Gastroesophageal sphincter (tissue), 3 donors: ENCODE data around the gene NR4A3.

Experiments
- POLR2AphosphoS5 ChIP-seq: sonication (generic); formaldehyde crosslinking; IDR thresholded peaks from one replicate; pipeline ENCODE4 v1.6.1; 2017; ENCODE audit warnings: antibody characterized with exemption
- TF ChIP-seq, protein P1 (sequence below), 4 experiments: fragments of 200-600 bp in 2 of 4; fragments of 450-650 bp in 2 of 4; sonication (generic) in 1 of 4; IDR thresholded peaks; one replicate each; pipeline ENCODE4 v1.5.1; 2017 to 2019; ENCODE audit warnings: antibody characterized with exemption in 4 of 4, mild to moderate bottlenecking in 2 of 4, moderate library complexity in 2 of 4

DNA sequence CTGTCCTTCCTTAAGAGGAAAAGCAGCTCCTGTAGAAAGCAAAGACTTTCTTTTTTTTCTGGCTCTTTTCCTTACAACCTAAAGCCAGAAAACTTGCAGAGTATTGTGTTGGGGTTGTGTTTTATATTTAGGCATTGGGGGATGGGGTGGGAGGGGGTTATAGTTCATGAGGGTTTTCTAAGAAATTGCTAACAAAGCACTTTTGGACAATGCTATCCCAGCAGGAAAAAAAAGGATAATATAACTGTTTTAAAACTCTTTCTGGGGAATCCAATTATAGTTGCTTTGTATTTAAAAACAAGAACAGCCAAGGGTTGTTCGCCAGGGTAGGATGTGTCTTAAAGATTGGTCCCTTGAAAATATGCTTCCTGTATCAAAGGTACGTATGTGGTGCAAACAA is 42.3 kb downstream of the NR4A3 start:
- TF ChIP-seq POLR2AphosphoS5: no peak
- TF ChIP-seq, protein P1, sequence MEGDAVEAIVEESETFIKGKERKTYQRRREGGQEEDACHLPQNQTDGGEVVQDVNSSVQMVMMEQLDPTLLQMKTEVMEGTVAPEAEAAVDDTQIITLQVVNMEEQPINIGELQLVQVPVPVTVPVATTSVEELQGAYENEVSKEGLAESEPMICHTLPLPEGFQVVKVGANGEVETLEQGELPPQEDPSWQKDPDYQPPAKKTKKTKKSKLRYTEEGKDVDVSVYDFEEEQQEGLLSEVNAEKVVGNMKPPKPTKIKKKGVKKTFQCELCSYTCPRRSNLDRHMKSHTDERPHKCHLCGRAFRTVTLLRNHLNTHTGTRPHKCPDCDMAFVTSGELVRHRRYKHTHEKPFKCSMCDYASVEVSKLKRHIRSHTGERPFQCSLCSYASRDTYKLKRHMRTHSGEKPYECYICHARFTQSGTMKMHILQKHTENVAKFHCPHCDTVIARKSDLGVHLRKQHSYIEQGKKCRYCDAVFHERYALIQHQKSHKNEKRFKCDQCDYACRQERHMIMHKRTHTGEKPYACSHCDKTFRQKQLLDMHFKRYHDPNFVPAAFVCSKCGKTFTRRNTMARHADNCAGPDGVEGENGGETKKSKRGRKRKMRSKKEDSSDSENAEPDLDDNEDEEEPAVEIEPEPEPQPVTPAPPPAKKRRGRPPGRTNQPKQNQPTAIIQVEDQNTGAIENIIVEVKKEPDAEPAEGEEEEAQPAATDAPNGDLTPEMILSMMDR (IDR thresholded peaks at IDR 0.05): no peak
